ENCODE data around the gene ZFAND4. TPM values are rescaled to one million over a fixed set of nuclear protein-coding genes. Genes with fewer than 3 reads are reported as not detected.

Gene ZFAND4
- total RNA-seq, 1 experiment from 2014 or later: 18.3 TPM

- TF ChIP-seq NFYB (CRISPR knock-in tag; conservative IDR thresholded peaks at IDR 0.05; ENCODE audit: low read depth) (no peak), RELA (CRISPR knock-in tag; IDR thresholded peaks at IDR 0.05; ENCODE audit: borderline replicate concordance) (no peak), TEAD4 (CRISPR knock-in tag; IDR thresholded peaks at IDR 0.05) (no peak), EMX1 (CRISPR knock-in tag; IDR thresholded peaks at IDR 0.05) (no peak)
These were observed 19.1 kb downstream of the ZFAND4 start (continued) for GRCh38 chr10:45653454-45653853.

GRCh38 chr10:45652511-45652910 lies 20.1 kb downstream of the ZFAND4 start:
- ChIA-PET POLR2A (no interaction called here), CTCF (no interaction called here)
- Mint-ChIP-seq H3K9me3 (no peaks in the 10 kb centered on the region), H3K27me3 (ENCODE audit: low read depth) (no peaks in the 10 kb centered on the region), H3K4me3 (no peak overlapping the region), H3K27ac (no peak overlapping the region), H3K36me3 (peaks cover 4% of the 10 kb centered on the region; the same call in 1 of the 2 replicates), H3K4me1 (peaks cover 7% of the 10 kb centered on the region; the same call in 1 of the 2 replicates)
- no peak for ATAC-seq
- no peak for DNase-seq (ENCODE audit: low spot score)
- TF ChIP-seq IRF2 (CRISPR knock-in tag; IDR thresholded peaks at IDR 0.05; ENCODE audit: borderline replicate concordance, low read depth): no peak
- no peak for TF ChIP-seq PRDM15 (CRISPR knock-in tag; IDR thresholded peaks at IDR 0.05)
- no peak for TF ChIP-seq NR2C2 (CRISPR knock-in tag; IDR thresholded peaks at IDR 0.05)
- no peak for TF ChIP-seq NFE2L1 (CRISPR knock-in tag; IDR thresholded peaks at IDR 0.05)
- TF ChIP-seq EMX1 (CRISPR knock-in tag; IDR thresholded peaks at IDR 0.05): no peak
- TF ChIP-seq ZNF219 (CRISPR knock-in tag; IDR thresholded peaks at IDR 0.05; ENCODE audit: borderline replicate concordance): no peak
- TF ChIP-seq CREB1 (CRISPR knock-in tag; IDR thresholded peaks at IDR 0.05): no peak
- TF ChIP-seq E2F1 (CRISPR knock-in tag; IDR thresholded peaks at IDR 0.05): no peak
- no peak for TF ChIP-seq SMAD3 (CRISPR knock-in tag; IDR thresholded peaks at IDR 0.05; ENCODE audit: borderline replicate concordance)

- Mint-ChIP-seq H3K9me3 (no peaks in the 10 kb centered on the region), H3K4me1 (peaks cover 7% of the 10 kb centered on the region; the same call in 1 of the 2 replicates), H3K4me3 (no peak overlapping the region), H3K27me3 (ENCODE audit: low read depth) (no peaks in the 10 kb centered on the region), H3K36me3 (peaks cover 10% of the 10 kb centered on the region; the same call in 1 of the 2 replicates), H3K27ac (no peak overlapping the region)
- CTCF ChIA-PET: no interaction called here
- POLR2A ChIA-PET: no interaction called here
- DNase-seq (ENCODE audit: low spot score) (no peak), ATAC-seq (no peak)
- TF ChIP-seq ZMAT4 (CRISPR knock-in tag; IDR thresholded peaks at IDR 0.05) (no peak), ZSCAN18 (CRISPR knock-in tag; IDR thresholded peaks at IDR 0.05) (no peak), FOXJ3 (CRISPR knock-in tag; IDR thresholded peaks at IDR 0.05; ENCODE audit: borderline replicate concordance) (no peak), TEAD1 (CRISPR knock-in tag; IDR thresholded peaks at IDR 0.05) (no peak), FOXK1 (CRISPR knock-in tag; IDR thresholded peaks at IDR 0.05) (no peak), ZNF121 (CRISPR knock-in tag; IDR thresholded peaks at IDR 0.05) (no peak), PREB (CRISPR knock-in tag; IDR thresholded peaks at IDR 0.05; ENCODE audit: borderline replicate concordance) (no peak), FOXP4 (CRISPR knock-in tag; IDR thresholded peaks at IDR 0.05) (no peak), ZNF232 (CRISPR knock-in tag; IDR thresholded peaks at IDR 0.05) (no peak), NR2C2 (CRISPR knock-in tag; IDR thresholded peaks at IDR 0.05) (no peak), MAX (CRISPR knock-in tag; IDR thresholded peaks at IDR 0.05) (no peak), CDX4 (CRISPR knock-in tag; IDR thresholded peaks at IDR 0.05; ENCODE audit: borderline replicate concordance) (no peak), NFYB (CRISPR knock-in tag; conservative IDR thresholded peaks at IDR 0.05; ENCODE audit: low read depth) (no peak), ESRRA (CRISPR knock-in tag; IDR thresholded peaks at IDR 0.05; ENCODE audit: borderline replicate concordance) (no peak), ZNF219 (CRISPR knock-in tag; IDR thresholded peaks at IDR 0.05; ENCODE audit: borderline replicate concordance) (no peak)
These were observed 23.3 kb downstream of the ZFAND4 start for GRCh38 chr10:45649296-45649695.
